ENCODE results near the gene RGS3.

The RGS3 gene

GRCh38 chr9:113611461-113612215, 148.1 kb downstream of the RGS3 start:
- TF ChIP-seq CTCF (IDR thresholded peaks at IDR 0.05; ENCODE audit: poor library complexity, severe bottlenecking) = no peak
- no peak for DNase-seq (ENCODE audit: low spot score)

GRCh38 chr9:113612216-113612747, 148.8 kb downstream of the RGS3 start:
- Histone ChIP-seq H3K9me3 (ENCODE audit: severe bottlenecking) (no peaks in the 10 kb centered on the region), H3K4me3 (ENCODE audit: severe bottlenecking) (no peak overlapping the region), H3K36me3 (ENCODE audit: low read depth) (no peaks in the 10 kb centered on the region), H3K4me1 (ENCODE audit: insufficient read depth, poor library complexity, severe bottlenecking) (no peaks in the 10 kb centered on the region), H3K27ac (ENCODE audit: poor library complexity, severe bottlenecking) (no peak overlapping the region), H3K27me3 (ENCODE audit: insufficient read depth, poor library complexity, severe bottlenecking) (no peaks in the 10 kb centered on the region)
- DNase-seq (ENCODE audit: low spot score) = no peak
- TF ChIP-seq CTCF (IDR thresholded peaks at IDR 0.05; ENCODE audit: poor library complexity, severe bottlenecking) = no peak
- ATAC-seq (ENCODE audit: low read depth) = no peak

More at GRCh38 chr9:113611461-113612215, 148.1 kb downstream of the RGS3 start:
- no peaks in the 10 kb centered on the region for H3K27me3 ChIP-seq (ENCODE audit: insufficient read depth, poor library complexity, severe bottlenecking)
- no peaks in the 10 kb centered on the region for H3K4me1 ChIP-seq (ENCODE audit: insufficient read depth, poor library complexity, severe bottlenecking)
- ATAC-seq (ENCODE audit: low read depth) = no peak
- no peaks in the 10 kb centered on the region for H3K9me3 ChIP-seq (ENCODE audit: severe bottlenecking)
- H3K36me3 ChIP-seq (ENCODE audit: low read depth) = no peaks in the 10 kb centered on the region
- no peak overlapping the region for H3K4me3 ChIP-seq (ENCODE audit: severe bottlenecking)
- no peak overlapping the region for H3K27ac ChIP-seq (ENCODE audit: poor library complexity, severe bottlenecking)

- DNase-seq (ENCODE audit: low spot score) (no peak), ATAC-seq (ENCODE audit: low read depth) (no peak)
- Histone ChIP-seq H3K9me3 (ENCODE audit: severe bottlenecking) (no peaks in the 10 kb centered on the region), H3K27ac (ENCODE audit: poor library complexity, severe bottlenecking) (no peak overlapping the region), H3K4me3 (ENCODE audit: severe bottlenecking) (no peak overlapping the region), H3K4me1 (ENCODE audit: insufficient read depth, poor library complexity, severe bottlenecking) (no peaks in the 10 kb centered on the region), H3K27me3 (ENCODE audit: insufficient read depth, poor library complexity, severe bottlenecking) (no peaks in the 10 kb centered on the region), H3K36me3 (ENCODE audit: low read depth) (no peaks in the 10 kb centered on the region)
- TF ChIP-seq CTCF (IDR thresholded peaks at IDR 0.05; ENCODE audit: poor library complexity, severe bottlenecking) = no peak
These were observed 149.3 kb downstream of the RGS3 start for GRCh38 chr9:113612828-113613227.

- ATAC-seq (ENCODE audit: low read depth) = no peak
These were observed 150.4 kb downstream of the RGS3 start for GRCh38 chr9:113613815-113614413.

More at GRCh38 chr9:113613815-113614413, 150.4 kb downstream of the RGS3 start:
- H3K4me1 ChIP-seq (ENCODE audit: insufficient read depth, poor library complexity, severe bottlenecking) = no peaks in the 10 kb centered on the region
- no peaks in the 10 kb centered on the region for H3K36me3 ChIP-seq (ENCODE audit: low read depth)
- no peak overlapping the region for H3K4me3 ChIP-seq (ENCODE audit: severe bottlenecking)
- H3K27me3 ChIP-seq (ENCODE audit: insufficient read depth, poor library complexity, severe bottlenecking) = no peaks in the 10 kb centered on the region
- no peaks in the 10 kb centered on the region for H3K9me3 ChIP-seq (ENCODE audit: severe bottlenecking)
- no peak for TF ChIP-seq CTCF (IDR thresholded peaks at IDR 0.05; ENCODE audit: poor library complexity, severe bottlenecking)
- no peak overlapping the region for H3K27ac ChIP-seq (ENCODE audit: poor library complexity, severe bottlenecking)
- no peak for DNase-seq (ENCODE audit: low spot score)

Measured in RWPE2 (cell line).